ENCODE results near the gene TMEM174. TPM values are rescaled to one million over a fixed set of nuclear protein-coding genes. Genes with fewer than 3 reads are reported as not detected.

Gene TMEM174
- total RNA-seq, 2 experiments from 2014 or later = 0.25 TPM; not detected in 1

DNA sequence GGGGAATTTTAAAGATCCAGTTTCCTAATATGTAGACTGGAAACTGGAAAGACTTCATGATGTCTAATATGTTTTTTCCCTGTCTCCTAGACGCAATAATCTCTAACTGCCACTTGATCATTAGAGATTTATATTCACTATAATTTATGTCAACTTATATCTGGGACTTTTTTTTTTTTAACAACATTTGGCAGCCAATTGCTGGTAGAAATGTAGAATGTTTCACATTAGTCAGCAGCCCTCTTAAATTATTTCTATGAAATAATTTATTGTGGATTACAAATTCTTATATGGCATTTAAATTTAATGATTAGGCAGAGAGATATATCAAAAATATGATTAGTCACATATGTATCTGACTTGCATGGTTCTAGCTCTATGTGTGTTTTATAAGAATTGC is 48.2 kb downstream of the TMEM174 start:
- DNase-seq (ENCODE audit: low spot score) = no peak
- Histone ChIP-seq H2AFZ (ENCODE audit: low read length) (no peak overlapping the region), H3K9me2 (ENCODE audit: insufficient read depth, low read length) (no peaks in the 10 kb centered on the region), H3K36me3 (ENCODE audit: insufficient read depth, low read length) (no peaks in the 10 kb centered on the region), H3K79me2 (ENCODE audit: insufficient read depth, low read depth, low read length) (no peaks in the 10 kb centered on the region), H3K27ac (ENCODE audit: low read depth, low read length, poor library complexity, severe bottlenecking) (no peak overlapping the region), H3K4me2 (ENCODE audit: low read length) (no peak overlapping the region), H3K9me3 (ENCODE audit: low read length) (no peaks in the 10 kb centered on the region), H4K20me1 (ENCODE audit: insufficient read depth, low read length) (no peaks in the 10 kb centered on the region), H3K4me1 (ENCODE audit: insufficient read depth, low read length, poor library complexity, severe bottlenecking) (no peaks in the 10 kb centered on the region), H3K4me3 (ENCODE audit: low read depth, low read length, poor library complexity, severe bottlenecking) (no peak overlapping the region)
- ChIA-PET POLR2A (no interaction called here), CTCF (ENCODE audit: unreplicated experiment) (no interaction called here)
- BruUV-seq (replicated peaks) = no TSS peak
- intact Hi-C loops (cut with micrococcal nuclease; ENCODE audit: unreplicated experiment) = no loop called here
- TF ChIP-seq EZH2phosphoT487 (IDR thresholded peaks at IDR 0.05; ENCODE audit: borderline replicate concordance, low read depth, low read length) = no peak
- TF ChIP-seq, protein P1, sequence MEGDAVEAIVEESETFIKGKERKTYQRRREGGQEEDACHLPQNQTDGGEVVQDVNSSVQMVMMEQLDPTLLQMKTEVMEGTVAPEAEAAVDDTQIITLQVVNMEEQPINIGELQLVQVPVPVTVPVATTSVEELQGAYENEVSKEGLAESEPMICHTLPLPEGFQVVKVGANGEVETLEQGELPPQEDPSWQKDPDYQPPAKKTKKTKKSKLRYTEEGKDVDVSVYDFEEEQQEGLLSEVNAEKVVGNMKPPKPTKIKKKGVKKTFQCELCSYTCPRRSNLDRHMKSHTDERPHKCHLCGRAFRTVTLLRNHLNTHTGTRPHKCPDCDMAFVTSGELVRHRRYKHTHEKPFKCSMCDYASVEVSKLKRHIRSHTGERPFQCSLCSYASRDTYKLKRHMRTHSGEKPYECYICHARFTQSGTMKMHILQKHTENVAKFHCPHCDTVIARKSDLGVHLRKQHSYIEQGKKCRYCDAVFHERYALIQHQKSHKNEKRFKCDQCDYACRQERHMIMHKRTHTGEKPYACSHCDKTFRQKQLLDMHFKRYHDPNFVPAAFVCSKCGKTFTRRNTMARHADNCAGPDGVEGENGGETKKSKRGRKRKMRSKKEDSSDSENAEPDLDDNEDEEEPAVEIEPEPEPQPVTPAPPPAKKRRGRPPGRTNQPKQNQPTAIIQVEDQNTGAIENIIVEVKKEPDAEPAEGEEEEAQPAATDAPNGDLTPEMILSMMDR (conservative IDR thresholded peaks at IDR 0.05; ENCODE audit: low read length) = no peak

DNA sequence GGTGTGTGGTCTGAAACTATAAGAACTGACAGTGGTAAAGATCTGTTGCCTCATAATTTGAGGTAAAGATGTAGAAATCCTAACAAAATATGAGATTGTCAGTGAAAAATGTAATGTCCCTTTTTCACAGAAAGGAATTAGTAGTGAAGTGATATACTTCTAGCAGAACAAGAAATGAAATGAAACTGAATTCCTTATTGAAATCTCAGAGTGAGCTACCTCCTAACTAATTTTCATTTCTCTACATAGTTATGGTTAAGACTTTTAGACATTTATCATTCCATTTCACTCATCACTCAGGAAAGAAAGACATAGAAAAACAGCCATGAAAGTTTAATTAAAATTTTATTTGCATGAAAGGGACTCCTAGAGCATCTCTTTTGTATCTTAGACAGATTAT is 48.7 kb downstream of the TMEM174 start:
- no peaks in the 10 kb centered on the region for H3K9me3 ChIP-seq (ENCODE audit: low read length)
- no peaks in the 10 kb centered on the region for H3K9me2 ChIP-seq (ENCODE audit: insufficient read depth, low read length)
- H3K36me3 ChIP-seq (ENCODE audit: insufficient read depth, low read length) = no peaks in the 10 kb centered on the region
- H3K4me3 ChIP-seq (ENCODE audit: low read depth, low read length, poor library complexity, severe bottlenecking) = no peak overlapping the region
- no TSS peak for BruUV-seq (replicated peaks)
- no peak overlapping the region for H3K27ac ChIP-seq (ENCODE audit: low read depth, low read length, poor library complexity, severe bottlenecking)
- TF ChIP-seq EZH2phosphoT487 (IDR thresholded peaks at IDR 0.05; ENCODE audit: borderline replicate concordance, low read depth, low read length) = no peak
- TF ChIP-seq, protein P1 (conservative IDR thresholded peaks at IDR 0.05; ENCODE audit: low read length) = no peak
- no peak overlapping the region for H3K4me2 ChIP-seq (ENCODE audit: low read length)
- H3K4me1 ChIP-seq (ENCODE audit: insufficient read depth, low read length, poor library complexity, severe bottlenecking) = no peaks in the 10 kb centered on the region
- intact Hi-C loops (cut with micrococcal nuclease; ENCODE audit: unreplicated experiment) = no loop called here
- no peak for DNase-seq (ENCODE audit: low spot score)
- no peaks in the 10 kb centered on the region for H3K79me2 ChIP-seq (ENCODE audit: insufficient read depth, low read depth, low read length)
- no peaks in the 10 kb centered on the region for H4K20me1 ChIP-seq (ENCODE audit: insufficient read depth, low read length)
- CTCF ChIA-PET (ENCODE audit: unreplicated experiment) = no interaction called here
- POLR2A ChIA-PET = no interaction called here
- H2AFZ ChIP-seq (ENCODE audit: low read length) = no peak overlapping the region

DNA sequence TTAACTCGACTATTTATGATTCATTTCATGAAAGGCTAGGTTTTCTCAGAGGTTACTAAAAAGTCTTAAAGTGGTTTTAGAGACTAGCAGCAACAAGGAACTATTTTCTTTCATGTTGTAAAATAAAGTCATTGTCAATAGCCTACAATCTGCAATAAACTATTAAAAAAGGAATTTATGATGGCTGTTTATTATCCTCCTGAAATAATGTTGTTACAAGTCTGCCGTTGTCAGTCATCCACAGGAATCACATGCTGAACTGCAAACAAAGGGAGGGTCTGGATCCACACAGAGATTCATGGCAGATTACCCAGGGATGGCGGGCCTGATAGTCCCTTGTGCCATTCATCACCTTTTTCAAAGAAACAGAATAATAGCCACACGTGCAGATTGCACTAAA is 49.2 kb downstream of the TMEM174 start:
- no peaks in the 10 kb centered on the region for H3K36me3 ChIP-seq (ENCODE audit: insufficient read depth, low read length)
- no peak overlapping the region for H3K27ac ChIP-seq (ENCODE audit: low read depth, low read length, poor library complexity, severe bottlenecking)
- H3K9me2 ChIP-seq (ENCODE audit: insufficient read depth, low read length) = no peaks in the 10 kb centered on the region
- no peak overlapping the region for H3K4me2 ChIP-seq (ENCODE audit: low read length)
- BruUV-seq (replicated peaks) = no TSS peak
- H3K4me3 ChIP-seq (ENCODE audit: low read depth, low read length, poor library complexity, severe bottlenecking) = no peak overlapping the region
- no peaks in the 10 kb centered on the region for H3K4me1 ChIP-seq (ENCODE audit: insufficient read depth, low read length, poor library complexity, severe bottlenecking)
- no peak for DNase-seq (ENCODE audit: low spot score)
- H2AFZ ChIP-seq (ENCODE audit: low read length) = no peak overlapping the region
- CTCF ChIA-PET (ENCODE audit: unreplicated experiment) = no interaction called here
- no peaks in the 10 kb centered on the region for H3K79me2 ChIP-seq (ENCODE audit: insufficient read depth, low read depth, low read length)
- no peaks in the 10 kb centered on the region for H3K9me3 ChIP-seq (ENCODE audit: low read length)
- POLR2A ChIA-PET = no interaction called here
- TF ChIP-seq EZH2phosphoT487 (IDR thresholded peaks at IDR 0.05; ENCODE audit: borderline replicate concordance, low read depth, low read length) = no peak
- intact Hi-C loops (cut with micrococcal nuclease; ENCODE audit: unreplicated experiment) = no loop called here
- H4K20me1 ChIP-seq (ENCODE audit: insufficient read depth, low read length) = no peaks in the 10 kb centered on the region

Other genes with a start within 250 kb of the TMEM174 start
- 3.4 and 7.8 TPM in 2 replicates for gene FCHO2, start 217.2 kb upstream of the TMEM174 start, total RNA-seq (2014; rRNA removed; shearing (Covaris generic))
- 7.2 TPM in 2 replicates for gene FCHO2, start 217.2 kb upstream of the TMEM174 start, total RNA-seq (2022)
- not detected in 2 replicates for gene TMEM171, start 52.6 kb upstream of the TMEM174 start, total RNA-seq (2014; rRNA removed; shearing (Covaris generic))
- not detected in 2 replicates for gene TMEM171, start 52.6 kb upstream of the TMEM174 start, total RNA-seq (2022)

All from OCI-LY7 (cell line).